GM18502 (cell line): ENCODE results near the gene IQCC.

Experiments
- ATAC-seq: cut with Tn5 transposase; IDR thresholded peaks from one replicate; pipeline ENCODE4 v1.9.1; 2021; ENCODE audit warnings: mild to moderate bottlenecking; ENCODE audit not compliant: unreplicated experiment, poor library complexity

The IQCC gene

GRCh38 chr1:32221980-32222755 is 16.7 kb downstream of the IQCC start, which contains the start of the genes EIF3I and TMEM234:
EIF3I (plus strand) TSS chr1:32222407; CDS start chr1:32222442, 35 bp downstream.
TMEM234 (minus strand) TSS chr1:32222353; CDS start chr1:32222322, 31 bp downstream.
- peak; percentile 92 for ATAC-seq

GRCh38 chr1:32223683-32224082 is 18.2 kb downstream of the IQCC start:
- ATAC-seq = no peak

- ATAC-seq = no peak
Observed at GRCh38 chr1:32224285-32224684, 18.8 kb downstream of the IQCC start.

- ATAC-seq = no peak
Observed at GRCh38 chr1:32228771-32229170, 23.3 kb downstream of the IQCC start.

- no peak for ATAC-seq
Observed at GRCh38 chr1:32231843-32232432, 26.5 kb downstream of the IQCC start.

- ATAC-seq = no peak
Observed at GRCh38 chr1:32232558-32233304, 27.3 kb downstream of the IQCC start.

- no peak for ATAC-seq
Observed at GRCh38 chr1:32234792-32235191, 29.3 kb downstream of the IQCC start.

- no peak for ATAC-seq
Observed at GRCh38 chr1:32239337-32239736, 33.9 kb downstream of the IQCC start.

GRCh38 chr1:32239790-32240139 is 34.3 kb downstream of the IQCC start:
- ATAC-seq = no peak

- ATAC-seq = no peak
Observed at GRCh38 chr1:32240140-32240951, 34.9 kb downstream of the IQCC start.

GRCh38 chr1:32241001-32241763 is 35.7 kb downstream of the IQCC start:
- ATAC-seq = no peak

GRCh38 chr1:32242341-32242851 is 36.9 kb downstream of the IQCC start:
- ATAC-seq = no peak

GRCh38 chr1:32246888-32247273 is 41.4 kb downstream of the IQCC start, which contains the start of gene FAM167B:
FAM167B (plus strand) TSS chr1:32247222; CDS start chr1:32247422, 200 bp downstream.
- no peak for ATAC-seq

GRCh38 chr1:32247452-32247851 is 42.0 kb downstream of the IQCC start:
- no peak for ATAC-seq

- no peak for ATAC-seq
Observed at GRCh38 chr1:32247983-32248889, 42.8 kb downstream of the IQCC start.

- ATAC-seq = peak; percentile 56
Observed at GRCh38 chr1:32249831-32250525, 44.5 kb downstream of the IQCC start.

GRCh38 chr1:32250893-32251716 is 45.6 kb downstream of the IQCC start, which contains the start of gene LCK:
LCK (plus strand) TSS chr1:32251265; CDS start chr1:32274330, 23,065 bp downstream.
- ATAC-seq = no peak
